ENCODE results near the gene MTAP.

The MTAP gene

GRCh38 chr9:21889673-21890072, 87.2 kb downstream of the MTAP start:
- DNase-seq, result no peak
- H3K4me3 ChIP-seq (ENCODE audit: low read depth, low read length), result no peak overlapping the region
- no peaks in the 10 kb centered on the region for H3K27me3 ChIP-seq (ENCODE audit: insufficient read depth, low read depth, severe bottlenecking)
- no peaks in the 10 kb centered on the region for H3K36me3 ChIP-seq
- no peak overlapping the region for H3K27ac ChIP-seq
- TF ChIP-seq, protein P1, sequence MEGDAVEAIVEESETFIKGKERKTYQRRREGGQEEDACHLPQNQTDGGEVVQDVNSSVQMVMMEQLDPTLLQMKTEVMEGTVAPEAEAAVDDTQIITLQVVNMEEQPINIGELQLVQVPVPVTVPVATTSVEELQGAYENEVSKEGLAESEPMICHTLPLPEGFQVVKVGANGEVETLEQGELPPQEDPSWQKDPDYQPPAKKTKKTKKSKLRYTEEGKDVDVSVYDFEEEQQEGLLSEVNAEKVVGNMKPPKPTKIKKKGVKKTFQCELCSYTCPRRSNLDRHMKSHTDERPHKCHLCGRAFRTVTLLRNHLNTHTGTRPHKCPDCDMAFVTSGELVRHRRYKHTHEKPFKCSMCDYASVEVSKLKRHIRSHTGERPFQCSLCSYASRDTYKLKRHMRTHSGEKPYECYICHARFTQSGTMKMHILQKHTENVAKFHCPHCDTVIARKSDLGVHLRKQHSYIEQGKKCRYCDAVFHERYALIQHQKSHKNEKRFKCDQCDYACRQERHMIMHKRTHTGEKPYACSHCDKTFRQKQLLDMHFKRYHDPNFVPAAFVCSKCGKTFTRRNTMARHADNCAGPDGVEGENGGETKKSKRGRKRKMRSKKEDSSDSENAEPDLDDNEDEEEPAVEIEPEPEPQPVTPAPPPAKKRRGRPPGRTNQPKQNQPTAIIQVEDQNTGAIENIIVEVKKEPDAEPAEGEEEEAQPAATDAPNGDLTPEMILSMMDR (IDR thresholded peaks at IDR 0.05; ENCODE audit: low read depth, low read length), result no peak
- H3K9me3 ChIP-seq (ENCODE audit: severe bottlenecking), result no peaks in the 10 kb centered on the region

DNA sequence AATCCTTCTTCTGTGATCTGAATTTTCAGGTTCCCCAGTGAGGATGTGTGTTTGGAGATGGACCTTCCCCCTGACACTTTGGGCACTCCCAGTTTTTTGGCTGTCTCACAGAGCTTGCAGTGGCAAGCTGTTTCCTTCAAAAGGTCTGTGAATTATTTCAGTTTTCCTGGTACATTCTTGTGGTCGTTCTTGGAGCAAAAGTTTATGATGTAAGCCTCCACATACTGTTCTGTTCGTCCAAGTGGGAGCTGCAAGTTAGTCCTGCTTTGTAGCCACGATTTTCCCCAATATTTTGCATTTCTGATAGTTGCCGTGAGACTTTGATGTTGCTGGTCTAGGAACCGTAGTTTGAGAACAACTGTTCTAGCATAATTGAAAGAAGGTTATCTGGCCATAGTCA, 88.3 kb downstream of the MTAP start:
- Histone ChIP-seq H3K27me3 (ENCODE audit: insufficient read depth, low read depth, severe bottlenecking) (no peaks in the 10 kb centered on the region), H3K4me3 (ENCODE audit: low read depth, low read length) (no peak overlapping the region), H3K27ac (no peak overlapping the region), H3K9me3 (ENCODE audit: severe bottlenecking) (no peaks in the 10 kb centered on the region), H3K36me3 (no peaks in the 10 kb centered on the region)
- TF ChIP-seq, protein P1 (IDR thresholded peaks at IDR 0.05; ENCODE audit: low read depth, low read length), result no peak
- DNase-seq, result no peak

DNA sequence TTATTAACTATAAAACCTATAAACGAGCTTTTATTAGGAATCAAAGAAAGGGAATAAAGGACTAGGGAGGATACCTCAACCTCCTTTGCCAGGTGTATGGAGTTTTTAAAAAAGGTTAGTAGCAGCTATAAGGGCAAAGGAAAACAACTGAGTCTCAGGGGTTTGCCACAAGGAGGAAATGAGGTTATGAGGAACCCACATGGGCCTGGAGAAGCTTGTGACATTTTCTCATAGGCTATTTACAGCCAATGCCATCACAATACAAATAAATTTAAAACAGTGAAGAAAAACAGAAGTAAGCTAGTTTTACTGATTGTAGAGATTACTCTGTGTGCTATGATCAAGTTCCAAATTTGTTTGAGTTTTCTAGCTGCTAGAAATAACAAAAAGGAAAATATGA, 99.1 kb downstream of the MTAP start:
- H3K27me3 ChIP-seq (ENCODE audit: insufficient read depth, low read depth, severe bottlenecking), result no peaks in the 10 kb centered on the region
- no peaks in the 10 kb centered on the region for H3K36me3 ChIP-seq
- no peak overlapping the region for H3K4me3 ChIP-seq (ENCODE audit: low read depth, low read length)
- no peaks in the 10 kb centered on the region for H3K9me3 ChIP-seq (ENCODE audit: severe bottlenecking)
- no peak overlapping the region for H3K27ac ChIP-seq
- TF ChIP-seq, protein P1 (IDR thresholded peaks at IDR 0.05; ENCODE audit: low read depth, low read length), result no peak
- no peak for DNase-seq

GRCh38 chr9:21902136-21902535, 99.7 kb downstream of the MTAP start:
- no peak for DNase-seq
- Histone ChIP-seq H3K36me3 (no peaks in the 10 kb centered on the region), H3K27me3 (ENCODE audit: insufficient read depth, low read depth, severe bottlenecking) (no peaks in the 10 kb centered on the region), H3K9me3 (ENCODE audit: severe bottlenecking) (no peaks in the 10 kb centered on the region), H3K4me3 (ENCODE audit: low read depth, low read length) (no peak overlapping the region), H3K27ac (no peak overlapping the region)
- TF ChIP-seq, protein P1 (IDR thresholded peaks at IDR 0.05; ENCODE audit: low read depth, low read length), result no peak

- H3K36me3 ChIP-seq, result no peaks in the 10 kb centered on the region
- DNase-seq, result no peak
- H3K27ac ChIP-seq, result no peak overlapping the region
- no peak overlapping the region for H3K4me3 ChIP-seq (ENCODE audit: low read depth, low read length)
- H3K27me3 ChIP-seq (ENCODE audit: insufficient read depth, low read depth, severe bottlenecking), result no peaks in the 10 kb centered on the region
- TF ChIP-seq, protein P1 (IDR thresholded peaks at IDR 0.05; ENCODE audit: low read depth, low read length), result no peak
- H3K9me3 ChIP-seq (ENCODE audit: severe bottlenecking), result no peaks in the 10 kb centered on the region
Measured at GRCh38 chr9:21903380-21903965, 101.0 kb downstream of the MTAP start.

DNA sequence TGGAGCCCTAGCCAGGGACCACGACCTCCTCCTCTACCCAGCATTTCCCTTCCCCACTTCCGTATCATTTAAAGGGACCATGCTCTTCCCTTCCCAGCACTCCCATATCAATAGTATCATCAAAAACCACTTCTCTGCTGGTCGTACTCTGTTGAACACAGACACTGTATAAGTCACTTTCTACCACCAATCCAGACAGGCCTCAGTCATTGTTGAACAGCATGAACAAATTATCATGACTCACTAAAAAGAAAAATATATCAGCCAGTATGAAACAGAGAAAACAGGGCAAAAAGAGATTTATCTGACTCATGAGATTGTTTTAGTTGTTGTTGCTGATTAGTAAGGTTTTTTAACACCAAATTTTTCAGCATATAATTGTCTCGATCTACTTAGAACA, 101.9 kb downstream of the MTAP start:
- H3K9me3 ChIP-seq (ENCODE audit: severe bottlenecking), result no peaks in the 10 kb centered on the region
- H3K27me3 ChIP-seq (ENCODE audit: insufficient read depth, low read depth, severe bottlenecking), result no peaks in the 10 kb centered on the region
- TF ChIP-seq, protein P1 (IDR thresholded peaks at IDR 0.05; ENCODE audit: low read depth, low read length), result no peak
- H3K36me3 ChIP-seq, result no peaks in the 10 kb centered on the region
- H3K4me3 ChIP-seq (ENCODE audit: low read depth, low read length), result no peak overlapping the region
- no peak overlapping the region for H3K27ac ChIP-seq
- no peak for DNase-seq
